ENCODE results near the gene TUBA3D.
"Not testable (repeated sequence)": the region's sequence is repeated elsewhere in the genome, so short reads cannot be mapped to it uniquely, and the experiment has no call there.

TUBA3D gene

GRCh38 chr2:131475831-131476230, at the start of gene TUBA3D:
TUBA3D (plus strand) TSS chr2:131476119; CDS start chr2:131476200, 81 bp downstream.
- Histone ChIP-seq H3K27me3 (replicated peaks; ENCODE audit: control insufficient read depth, insufficient read depth, low read length) (no peaks in the 10 kb centered on the region), H3K36me3 (ENCODE audit: control insufficient read depth, insufficient read depth, low read length) (no peaks in the 10 kb centered on the region; the same call in none of the 2 replicates), H3K4me3 (replicated peaks; ENCODE audit: low read depth, low read length) (no peak within 1 kb of the TSS)
- TF ChIP-seq CTCF (IDR thresholded peaks at IDR 0.05; ENCODE audit: insufficient read depth, low read length, poor library complexity, severe bottlenecking), result no peak
- DNase-seq (ENCODE audit: extremely low read depth, insufficient read length), result no peak

GRCh38 chr2:131426727-131427126, 49.2 kb upstream of the TUBA3D start:
- H3K4me3 ChIP-seq (replicated peaks; ENCODE audit: low read depth, low read length), result no peak overlapping the region
- H3K36me3 ChIP-seq (ENCODE audit: control insufficient read depth, insufficient read depth, low read length), result no peaks in the 10 kb centered on the region
- DNase-seq (ENCODE audit: extremely low read depth, insufficient read length), result no peak
- peaks cover 2% of the 10 kb centered on the region; the same call in 1 of the 2 replicates for H3K27me3 ChIP-seq (replicated peaks; ENCODE audit: control insufficient read depth, insufficient read depth, low read length)
- TF ChIP-seq CTCF (IDR thresholded peaks at IDR 0.05; ENCODE audit: insufficient read depth, low read length, poor library complexity, severe bottlenecking), result no peak

- peaks cover 2% of the 10 kb centered on the region; the same call in 1 of the 2 replicates for H3K27me3 ChIP-seq (replicated peaks; ENCODE audit: control insufficient read depth, insufficient read depth, low read length)
- no peaks in the 10 kb centered on the region for H3K36me3 ChIP-seq (ENCODE audit: control insufficient read depth, insufficient read depth, low read length)
- no peak for DNase-seq (ENCODE audit: extremely low read depth, insufficient read length)
- TF ChIP-seq CTCF (IDR thresholded peaks at IDR 0.05; ENCODE audit: insufficient read depth, low read length, poor library complexity, severe bottlenecking), result no peak
- no peak overlapping the region for H3K4me3 ChIP-seq (replicated peaks; ENCODE audit: low read depth, low read length)
Observed at GRCh38 chr2:131431336-131431735, 44.6 kb upstream of the TUBA3D start.

GRCh38 chr2:131440742-131441468, 35.0 kb upstream of the TUBA3D start:
- H3K4me3 ChIP-seq (replicated peaks; ENCODE audit: low read depth, low read length); H3K27me3 ChIP-seq (replicated peaks; ENCODE audit: control insufficient read depth, insufficient read depth, low read length); DNase-seq (ENCODE audit: extremely low read depth, insufficient read length); H3K36me3 ChIP-seq (ENCODE audit: control insufficient read depth, insufficient read depth, low read length): not testable (repeated sequence)

GRCh38 chr2:131444736-131445514, 31.0 kb upstream of the TUBA3D start:
- H3K36me3 ChIP-seq (ENCODE audit: control insufficient read depth, insufficient read depth, low read length); DNase-seq (ENCODE audit: extremely low read depth, insufficient read length); H3K4me3 ChIP-seq (replicated peaks; ENCODE audit: low read depth, low read length); H3K27me3 ChIP-seq (replicated peaks; ENCODE audit: control insufficient read depth, insufficient read depth, low read length): not testable (repeated sequence)

GRCh38 chr2:131445515-131445797, 30.5 kb upstream of the TUBA3D start:
- not testable (repeated sequence) for H3K27me3 ChIP-seq (replicated peaks; ENCODE audit: control insufficient read depth, insufficient read depth, low read length); H3K4me3 ChIP-seq (replicated peaks; ENCODE audit: low read depth, low read length); H3K36me3 ChIP-seq (ENCODE audit: control insufficient read depth, insufficient read depth, low read length); DNase-seq (ENCODE audit: extremely low read depth, insufficient read length)

GRCh38 chr2:131445896-131446295, 30.0 kb upstream of the TUBA3D start:
- no peaks in the 10 kb centered on the region for H3K27me3 ChIP-seq (replicated peaks; ENCODE audit: control insufficient read depth, insufficient read depth, low read length)
- DNase-seq (ENCODE audit: extremely low read depth, insufficient read length), result no peak
- TF ChIP-seq CTCF (IDR thresholded peaks at IDR 0.05; ENCODE audit: insufficient read depth, low read length, poor library complexity, severe bottlenecking), result no peak
- no peaks in the 10 kb centered on the region for H3K36me3 ChIP-seq (ENCODE audit: control insufficient read depth, insufficient read depth, low read length)
- H3K4me3 ChIP-seq (replicated peaks; ENCODE audit: low read depth, low read length), result no peak overlapping the region

GRCh38 chr2:131447981-131448380, 27.9 kb upstream of the TUBA3D start:
- H3K27me3 ChIP-seq (replicated peaks; ENCODE audit: control insufficient read depth, insufficient read depth, low read length); DNase-seq (ENCODE audit: extremely low read depth, insufficient read length); H3K36me3 ChIP-seq (ENCODE audit: control insufficient read depth, insufficient read depth, low read length); H3K4me3 ChIP-seq (replicated peaks; ENCODE audit: low read depth, low read length): not testable (repeated sequence)

GRCh38 chr2:131451265-131451949, 24.5 kb upstream of the TUBA3D start:
- not testable (repeated sequence) for H3K36me3 ChIP-seq (ENCODE audit: control insufficient read depth, insufficient read depth, low read length); DNase-seq (ENCODE audit: extremely low read depth, insufficient read length); H3K4me3 ChIP-seq (replicated peaks; ENCODE audit: low read depth, low read length); H3K27me3 ChIP-seq (replicated peaks; ENCODE audit: control insufficient read depth, insufficient read depth, low read length)
